ENCODE measurements around the gene SIX5.
"Not testable (repeated sequence)": the region's sequence is repeated elsewhere in the genome, so short reads cannot be mapped to it uniquely, and the experiment has no call there.

Gene SIX5

DNA sequence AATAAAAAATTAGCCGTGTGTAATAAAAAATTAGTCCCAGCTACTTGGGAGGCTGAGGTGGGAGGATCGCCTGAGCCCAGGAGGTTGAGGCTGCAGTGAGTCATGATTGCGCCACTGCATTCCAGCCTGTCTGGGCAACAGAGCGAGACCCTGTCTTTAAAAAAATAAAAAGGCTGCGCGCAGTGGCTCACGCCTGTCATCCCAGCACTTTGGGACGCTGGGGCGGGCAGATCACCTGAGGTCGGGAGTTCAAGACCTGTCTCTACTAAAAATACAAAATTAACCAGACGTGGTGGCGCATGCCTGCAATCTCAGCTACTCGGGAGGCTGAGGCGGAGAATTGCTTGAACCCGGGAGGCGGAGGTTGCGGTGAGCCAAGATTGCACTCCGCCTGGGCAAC, 40.4 kb downstream of the SIX5 start:
- H3K4me1 ChIP-seq (ENCODE audit: control insufficient read depth, insufficient read depth, low read length); H3K27ac ChIP-seq (ENCODE audit: low read depth, low read length); H3K27me3 ChIP-seq (ENCODE audit: control insufficient read depth, insufficient read depth, low read length); H3K9me3 ChIP-seq (ENCODE audit: control insufficient read depth, insufficient read depth, low read depth, low read length); H3K9ac ChIP-seq (ENCODE audit: low read length); H3K4me3 ChIP-seq (ENCODE audit: low read depth, low read length); H3K36me3 ChIP-seq (ENCODE audit: control insufficient read depth, insufficient read depth, low read length): not testable (repeated sequence)

DNA sequence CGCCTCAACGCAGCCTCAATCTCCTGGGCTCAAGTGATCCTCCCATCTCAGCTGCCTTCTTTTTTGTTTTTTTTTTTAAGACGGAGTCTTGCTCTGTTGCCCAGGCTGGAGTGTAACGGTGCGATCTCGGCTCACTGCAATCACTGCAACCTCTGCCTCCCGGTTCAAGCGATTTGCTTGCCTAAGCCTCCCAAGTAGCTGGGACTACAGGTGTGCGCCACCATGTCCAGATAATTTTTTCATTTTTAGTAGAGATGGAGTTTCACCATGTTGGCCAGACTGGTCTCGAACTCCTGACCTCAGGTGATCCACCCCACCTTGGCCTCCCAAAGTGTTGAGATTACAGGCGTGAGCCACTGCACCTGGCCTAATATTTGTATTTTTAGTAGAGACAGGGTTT, 49.0 kb downstream of the SIX5 start:
- H3K4me1 ChIP-seq (ENCODE audit: control insufficient read depth, insufficient read depth, low read length), result peaks cover 15% of the 10 kb centered on the region
- not testable (repeated sequence) for H3K9ac ChIP-seq (ENCODE audit: low read length); H3K9me3 ChIP-seq (ENCODE audit: control insufficient read depth, insufficient read depth, low read depth, low read length); H3K27me3 ChIP-seq (ENCODE audit: control insufficient read depth, insufficient read depth, low read length); H3K4me3 ChIP-seq (ENCODE audit: low read depth, low read length); H3K27ac ChIP-seq (ENCODE audit: low read depth, low read length)
- H3K36me3 ChIP-seq (ENCODE audit: control insufficient read depth, insufficient read depth, low read length), result peaks cover 18% of the 10 kb centered on the region

DNA sequence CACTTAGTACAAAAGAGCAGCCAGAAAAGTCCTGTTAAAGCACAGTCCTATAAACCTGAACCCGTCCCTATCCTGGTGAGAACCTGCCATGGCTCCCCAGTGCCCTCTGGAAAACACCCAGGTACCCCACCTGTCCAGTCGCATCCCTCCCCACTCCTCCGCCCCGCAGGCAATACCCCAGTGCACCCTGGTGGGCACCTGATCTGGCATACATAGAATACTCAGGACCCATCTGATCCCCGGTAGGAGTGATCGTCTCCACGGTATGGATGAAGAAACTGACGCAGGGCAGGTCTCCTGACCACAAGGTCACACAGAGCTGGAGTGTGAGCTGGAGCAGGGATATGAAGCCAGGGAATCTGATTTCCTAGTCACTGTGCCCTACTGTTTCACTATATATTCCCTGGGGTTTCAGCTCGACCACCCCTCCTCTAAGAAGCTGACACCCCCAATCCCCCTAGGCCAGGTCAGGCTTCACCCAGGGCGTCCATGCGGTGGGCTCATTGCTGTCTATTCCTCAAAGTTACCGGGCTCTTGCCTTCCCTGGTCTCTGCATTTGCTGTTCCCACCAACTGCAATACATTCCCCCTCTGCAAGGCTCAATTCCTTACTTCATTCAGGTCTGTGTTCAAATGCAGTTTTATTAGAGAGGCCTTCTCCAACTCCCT, 50.9 kb downstream of the SIX5 start:
- Histone ChIP-seq H3K27me3 (ENCODE audit: control insufficient read depth, insufficient read depth, low read length) (no peaks in the 10 kb centered on the region), H3K9me3 (ENCODE audit: control insufficient read depth, insufficient read depth, low read depth, low read length) (no peaks in the 10 kb centered on the region), H3K36me3 (ENCODE audit: control insufficient read depth, insufficient read depth, low read length) (peaks cover 17% of the 10 kb centered on the region), H3K4me1 (ENCODE audit: control insufficient read depth, insufficient read depth, low read length) (peaks cover 18% of the 10 kb centered on the region), H3K9ac (ENCODE audit: low read length) (peak overlapping the region; percentile 90), H3K4me3 (ENCODE audit: low read depth, low read length) (peak overlapping the region; percentile 60), H3K27ac (ENCODE audit: low read depth, low read length) (peak overlapping the region; percentile 86)

DNA sequence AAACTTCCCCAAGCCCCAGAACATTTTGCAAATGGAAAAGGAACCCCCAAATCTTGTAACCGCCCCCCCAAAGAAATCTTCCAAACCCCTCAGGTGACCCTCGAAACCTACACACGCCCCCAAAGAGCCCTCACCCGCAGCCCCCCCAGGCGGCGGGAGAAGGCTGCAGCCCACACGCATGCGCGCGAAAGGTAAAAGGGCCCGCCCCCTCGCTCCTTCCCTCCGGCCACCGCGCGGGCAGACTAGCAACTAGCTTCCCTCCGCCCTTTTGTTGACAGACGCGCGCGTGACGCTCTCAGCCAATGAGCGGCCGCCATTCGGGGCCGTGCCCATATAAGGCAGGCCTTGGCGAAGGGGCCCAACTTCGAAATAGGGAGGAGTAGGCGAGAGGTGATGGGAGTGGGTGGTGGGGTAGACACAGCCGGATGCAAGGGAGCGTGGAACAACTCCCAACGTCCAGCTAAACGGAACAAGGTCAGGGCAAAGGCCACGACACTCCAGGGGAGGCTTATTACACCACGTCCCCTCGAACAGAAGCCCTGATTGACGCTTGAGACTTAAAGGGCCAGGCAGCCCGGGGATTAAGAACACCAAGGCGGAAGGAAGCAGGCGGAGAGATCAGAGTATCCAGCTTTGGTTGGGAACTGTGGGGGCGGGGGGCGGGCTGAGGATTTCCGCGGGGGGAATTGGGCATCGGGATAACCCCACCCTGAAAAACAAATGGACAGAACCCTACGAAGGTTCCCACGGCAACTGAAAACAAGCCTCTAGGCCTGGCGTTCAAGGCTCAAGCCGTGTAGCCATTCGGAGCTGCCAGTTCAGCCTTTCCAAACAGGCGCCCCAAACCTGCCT, 51.7 kb downstream of the SIX5 start:
- peak overlapping the region; percentile 93 for H3K9ac ChIP-seq (ENCODE audit: low read length)
- peak overlapping the region; percentile 71 for H3K4me3 ChIP-seq (ENCODE audit: low read depth, low read length)
- H3K27me3 ChIP-seq (ENCODE audit: control insufficient read depth, insufficient read depth, low read length), result no peaks in the 10 kb centered on the region
- H3K27ac ChIP-seq (ENCODE audit: low read depth, low read length), result peak overlapping the region; percentile 87
- peaks cover 23% of the 10 kb centered on the region for H3K36me3 ChIP-seq (ENCODE audit: control insufficient read depth, insufficient read depth, low read length)
- peaks cover 18% of the 10 kb centered on the region for H3K4me1 ChIP-seq (ENCODE audit: control insufficient read depth, insufficient read depth, low read length)
- no peaks in the 10 kb centered on the region for H3K9me3 ChIP-seq (ENCODE audit: control insufficient read depth, insufficient read depth, low read depth, low read length)

DNA sequence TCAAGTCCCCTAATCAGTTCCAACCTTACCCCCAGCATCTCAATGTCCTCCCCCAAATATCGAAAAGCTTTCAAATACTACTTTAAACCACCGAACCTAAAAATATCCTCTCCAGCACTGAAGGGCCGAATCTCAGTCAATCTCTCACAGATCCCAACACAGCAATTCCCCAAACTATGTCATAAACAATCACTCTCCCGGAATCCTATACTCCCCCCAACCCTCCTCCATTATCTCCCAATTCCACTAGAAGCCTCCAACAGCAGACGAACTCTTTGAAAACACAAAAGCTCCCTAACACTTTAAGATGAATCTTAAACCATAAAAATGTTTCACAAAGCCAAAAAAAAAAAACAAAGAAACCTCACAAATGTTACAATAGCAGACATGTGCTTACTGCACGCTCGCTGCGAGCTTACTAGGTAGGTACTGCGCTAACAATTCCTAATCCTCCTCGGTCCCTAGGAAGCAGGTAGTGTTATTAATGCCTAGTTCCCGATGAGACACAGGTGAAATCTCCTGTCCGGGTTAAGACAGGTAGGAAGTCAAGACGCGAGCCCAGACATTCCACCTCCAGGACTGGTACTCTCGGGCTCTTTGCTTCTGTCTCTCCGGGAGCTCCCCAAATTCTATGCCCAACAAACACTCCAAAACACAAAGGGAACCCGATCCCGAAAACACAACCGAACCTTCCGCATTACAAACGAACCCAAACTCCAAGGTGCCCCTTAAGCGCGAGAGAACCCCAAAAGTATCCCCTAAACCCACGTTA, 52.5 kb downstream of the SIX5 start:
- peak overlapping the region; percentile 93 for H3K9ac ChIP-seq (ENCODE audit: low read length)
- H3K4me1 ChIP-seq (ENCODE audit: control insufficient read depth, insufficient read depth, low read length), result peaks cover 18% of the 10 kb centered on the region
- peak overlapping the region; percentile 87 for H3K27ac ChIP-seq (ENCODE audit: low read depth, low read length)
- no peaks in the 10 kb centered on the region for H3K9me3 ChIP-seq (ENCODE audit: control insufficient read depth, insufficient read depth, low read depth, low read length)
- H3K36me3 ChIP-seq (ENCODE audit: control insufficient read depth, insufficient read depth, low read length), result peaks cover 26% of the 10 kb centered on the region
- H3K4me3 ChIP-seq (ENCODE audit: low read depth, low read length), result peak overlapping the region; percentile 71
- no peaks in the 10 kb centered on the region for H3K27me3 ChIP-seq (ENCODE audit: control insufficient read depth, insufficient read depth, low read length)

DNA sequence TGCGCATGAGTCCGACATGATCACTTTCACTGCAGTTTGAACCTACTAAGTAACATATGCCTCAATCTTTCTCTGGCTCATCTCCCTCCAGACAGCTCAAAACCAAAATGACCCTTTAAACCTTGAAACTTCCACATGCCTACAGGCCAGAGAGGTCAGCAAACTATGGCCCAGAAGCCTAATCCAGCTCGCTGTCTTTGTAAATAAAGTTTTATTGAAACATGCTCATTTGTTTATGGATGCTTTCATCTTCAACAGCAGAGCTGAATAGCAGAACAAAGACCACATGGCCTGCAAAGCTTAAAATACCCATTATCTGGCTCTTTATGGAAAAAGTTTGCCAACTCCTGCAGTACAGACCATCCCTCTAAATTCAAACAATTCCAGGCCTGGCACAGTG, 53.9 kb downstream of the SIX5 start:
- peaks cover 21% of the 10 kb centered on the region for H3K36me3 ChIP-seq (ENCODE audit: control insufficient read depth, insufficient read depth, low read length)
- no peak overlapping the region for H3K9ac ChIP-seq (ENCODE audit: low read length)

More for the DNA sequence above, 53.9 kb downstream of the SIX5 start:
- no peaks in the 10 kb centered on the region for H3K9me3 ChIP-seq (ENCODE audit: control insufficient read depth, insufficient read depth, low read depth, low read length)
- peaks cover 18% of the 10 kb centered on the region for H3K4me1 ChIP-seq (ENCODE audit: control insufficient read depth, insufficient read depth, low read length)
- H3K27me3 ChIP-seq (ENCODE audit: control insufficient read depth, insufficient read depth, low read length), result no peaks in the 10 kb centered on the region
- H3K27ac ChIP-seq (ENCODE audit: low read depth, low read length), result no peak overlapping the region
- H3K4me3 ChIP-seq (ENCODE audit: low read depth, low read length), result no peak overlapping the region
